AG09319 (cell line): ENCODE data around the gene CHMP4B.

Source experiments
- DNase-seq: peaks from one replicate; pipeline ENCODE4 v3.0.0-alpha.2; 2010; ENCODE audit warnings: low read depth; ENCODE audit errors: extremely low read depth
- CTCF ChIP-seq: IDR thresholded peaks from 2 replicates; pipeline ENCODE4 v1.5.1; 2011; ENCODE audit warnings: low read depth, mild to moderate bottlenecking, inconsistent platforms, low read length, moderate library complexity

The CHMP4B gene

GRCh38 chr20:33843854-33844253 is 32.7 kb downstream of the CHMP4B start:
- DNase-seq = no peak

GRCh38 chr20:33846291-33846935 is 35.3 kb downstream of the CHMP4B start:
- no peak for DNase-seq
- TF ChIP-seq CTCF = no peak

More at GRCh38 chr20:33843854-33844253, 32.7 kb downstream of the CHMP4B start:
- TF ChIP-seq CTCF = no peak

GRCh38 chr20:33847006-33847405 is 35.9 kb downstream of the CHMP4B start:
- no peak for TF ChIP-seq CTCF
- no peak for DNase-seq

- no peak for TF ChIP-seq CTCF
- DNase-seq = no peak
These were observed 37.2 kb downstream of the CHMP4B start for GRCh38 chr20:33848391-33848790.

GRCh38 chr20:33850159-33850558 is 39.0 kb downstream of the CHMP4B start:
- DNase-seq = no peak
- no peak for TF ChIP-seq CTCF

- DNase-seq = no peak
These were observed 40.8 kb downstream of the CHMP4B start for GRCh38 chr20:33851842-33852466.

More at GRCh38 chr20:33851842-33852466, 40.8 kb downstream of the CHMP4B start:
- TF ChIP-seq CTCF = no peak
